ENCODE data around the gene CAMK1D.

Gene CAMK1D

DNA sequence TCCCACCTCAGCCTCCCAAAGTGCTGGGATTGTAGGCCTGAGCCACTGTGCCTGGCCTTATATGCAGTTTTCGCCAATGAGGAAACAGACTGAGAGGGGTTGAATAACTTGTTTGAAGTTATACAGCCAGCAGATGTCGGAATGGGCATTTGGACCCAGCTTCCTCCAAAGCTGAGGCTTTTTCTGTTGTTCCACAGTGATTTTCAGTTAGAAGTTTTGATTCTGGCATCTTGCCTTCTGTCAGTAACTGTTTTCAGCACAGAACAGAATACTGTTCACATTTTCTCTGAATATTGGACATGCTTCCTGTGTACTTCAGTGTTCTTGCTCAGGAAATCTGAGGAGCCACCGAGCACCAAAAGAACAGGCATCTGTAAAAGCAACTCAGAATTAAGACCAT is 287.2 kb downstream of the CAMK1D start:
- no peak for DNase-seq

DNA sequence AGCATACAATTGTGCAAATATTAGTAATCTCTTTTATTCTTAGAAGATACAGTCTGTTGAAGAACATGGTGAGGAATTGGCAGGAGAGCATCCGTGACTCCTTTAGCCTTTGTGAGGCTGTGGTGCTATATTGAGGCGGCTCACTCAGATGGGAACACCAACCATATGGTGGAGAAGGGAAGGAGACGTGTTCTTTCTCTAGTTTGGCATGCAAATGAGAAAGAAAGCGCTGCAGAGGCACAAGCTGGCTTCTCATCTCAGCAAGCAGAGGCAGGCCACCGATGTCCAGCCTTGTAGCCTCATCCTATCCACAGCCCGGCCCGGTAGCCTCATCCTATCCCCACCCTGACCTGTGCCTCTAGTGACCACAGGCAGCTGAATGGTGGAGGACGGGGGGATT is 288.3 kb downstream of the CAMK1D start:
- DNase-seq: no peak

DNA sequence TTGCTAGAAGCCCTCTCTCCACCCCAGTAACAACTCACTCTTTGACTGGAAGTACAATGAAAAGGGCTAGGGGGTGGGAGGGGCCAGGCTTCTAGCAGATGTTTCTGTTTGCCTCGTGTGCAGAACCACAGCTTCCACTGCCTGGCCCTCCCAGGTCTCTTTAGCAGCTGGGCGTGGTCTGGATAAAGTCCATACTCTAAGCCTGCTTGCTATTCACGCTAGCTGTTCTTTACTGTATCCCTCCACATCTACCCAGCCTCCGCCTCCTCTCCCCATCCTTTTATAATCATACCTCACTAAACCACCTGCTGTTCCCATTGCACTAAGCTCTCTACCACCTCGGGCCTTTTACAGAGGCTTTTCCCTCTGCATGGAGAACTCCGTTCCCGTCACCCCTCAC is 288.8 kb downstream of the CAMK1D start:
- peak; percentile 73 for DNase-seq

DNA sequence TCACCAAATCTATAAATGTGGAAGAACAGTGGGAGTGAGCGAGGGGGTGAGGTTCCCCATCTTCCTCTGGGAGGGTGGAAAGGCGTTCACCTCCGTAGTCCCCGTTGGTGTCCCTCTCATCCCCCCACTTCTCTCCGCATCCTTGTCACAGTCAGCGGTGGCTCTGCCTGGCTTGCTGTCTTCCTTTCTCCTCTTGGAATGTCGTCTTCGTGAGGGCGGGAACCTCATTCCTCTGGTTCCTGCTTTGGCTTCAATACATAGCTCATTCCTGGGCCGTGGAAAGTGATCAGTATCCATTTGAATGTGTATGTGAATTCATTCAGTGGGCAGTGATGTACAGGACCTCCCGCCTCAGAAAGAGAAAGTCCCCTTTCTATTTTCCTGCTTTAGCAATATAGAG is 289.4 kb downstream of the CAMK1D start:
- no peak for DNase-seq

DNA sequence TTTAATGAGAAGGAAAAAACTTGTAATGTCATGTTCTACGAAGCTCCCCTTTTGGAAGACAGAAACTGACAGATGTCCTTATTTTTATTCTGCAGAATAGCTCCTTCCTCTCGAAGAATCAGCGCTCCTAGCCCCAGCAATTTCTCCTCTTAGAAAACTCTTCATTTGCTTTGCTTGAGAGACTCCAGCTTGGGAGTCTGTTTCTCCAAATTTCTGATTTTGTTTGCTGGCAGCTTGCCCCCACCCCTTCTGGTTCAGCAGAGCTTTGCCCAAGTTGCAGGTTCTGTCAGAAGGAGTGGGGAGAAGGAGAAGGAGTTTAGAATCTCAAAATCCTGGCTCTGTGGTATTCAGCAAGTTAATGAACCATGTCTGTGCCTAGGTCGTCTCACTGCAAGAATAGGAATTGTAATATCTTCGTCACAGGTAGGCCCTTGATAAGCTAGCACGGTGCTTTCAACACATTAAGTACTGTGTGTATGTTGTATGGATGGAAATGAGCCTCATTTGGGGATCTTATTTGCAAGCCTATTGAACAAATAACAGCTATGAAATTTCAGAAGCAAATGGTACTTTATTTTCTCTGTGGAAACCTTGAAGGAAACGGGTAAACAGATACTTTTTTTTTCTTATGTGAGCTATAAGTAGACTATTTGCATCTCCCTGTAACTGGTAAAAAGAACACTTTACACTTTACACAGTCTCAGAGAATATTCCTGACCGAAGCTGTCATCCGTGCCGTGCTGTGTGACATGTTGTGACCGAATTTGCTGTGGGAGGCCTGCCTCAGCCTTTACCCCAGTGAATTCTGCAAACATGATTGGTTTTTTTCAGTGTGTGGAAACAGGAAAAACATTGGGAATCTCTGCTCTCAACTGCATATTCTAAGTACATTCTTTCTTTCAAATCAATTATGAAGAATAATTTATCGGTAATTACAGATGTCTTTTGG is 290.9 kb downstream of the CAMK1D start:
- DNase-seq: peak; percentile 34

DNA sequence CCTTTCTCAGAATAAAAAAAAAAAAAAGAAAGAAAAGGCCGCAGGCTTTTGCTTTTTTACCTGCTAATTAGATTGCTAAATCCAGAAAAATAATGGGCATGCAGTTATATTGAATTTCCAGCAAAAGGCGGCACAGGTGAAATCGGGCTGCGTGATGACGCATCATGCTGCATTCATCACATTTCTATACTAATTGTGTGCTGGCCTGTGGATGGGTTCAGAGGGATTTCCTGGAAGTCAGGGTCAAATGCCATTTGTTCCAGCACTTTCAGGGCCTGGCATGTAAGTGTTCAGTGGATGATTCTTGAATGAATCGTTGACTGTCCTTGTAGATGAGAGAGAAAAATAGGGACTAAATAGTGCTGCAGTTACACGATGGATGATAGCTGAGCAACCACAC is 292.7 kb downstream of the CAMK1D start:
- no peak for DNase-seq

DNA sequence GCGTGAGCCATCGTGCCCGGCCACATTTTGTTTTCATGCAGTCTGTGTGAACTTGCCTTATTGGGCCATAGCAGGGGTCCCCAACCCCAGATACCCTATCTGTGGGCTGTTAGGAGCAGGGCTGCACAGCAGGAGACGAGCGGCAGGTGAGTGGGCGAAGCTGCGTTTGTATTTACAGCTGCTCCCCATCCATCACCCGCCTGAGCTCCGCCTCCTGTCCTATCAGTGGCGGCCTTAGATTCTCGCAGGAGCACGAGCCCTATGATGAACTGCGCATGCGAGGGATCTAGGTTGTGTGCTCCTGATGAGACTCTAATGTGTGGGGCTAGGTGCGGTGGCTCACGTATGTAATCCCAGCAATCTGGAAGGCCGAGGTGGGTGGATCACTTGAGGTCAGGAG is 293.9 kb downstream of the CAMK1D start:
- DNase-seq: no peak

DNA sequence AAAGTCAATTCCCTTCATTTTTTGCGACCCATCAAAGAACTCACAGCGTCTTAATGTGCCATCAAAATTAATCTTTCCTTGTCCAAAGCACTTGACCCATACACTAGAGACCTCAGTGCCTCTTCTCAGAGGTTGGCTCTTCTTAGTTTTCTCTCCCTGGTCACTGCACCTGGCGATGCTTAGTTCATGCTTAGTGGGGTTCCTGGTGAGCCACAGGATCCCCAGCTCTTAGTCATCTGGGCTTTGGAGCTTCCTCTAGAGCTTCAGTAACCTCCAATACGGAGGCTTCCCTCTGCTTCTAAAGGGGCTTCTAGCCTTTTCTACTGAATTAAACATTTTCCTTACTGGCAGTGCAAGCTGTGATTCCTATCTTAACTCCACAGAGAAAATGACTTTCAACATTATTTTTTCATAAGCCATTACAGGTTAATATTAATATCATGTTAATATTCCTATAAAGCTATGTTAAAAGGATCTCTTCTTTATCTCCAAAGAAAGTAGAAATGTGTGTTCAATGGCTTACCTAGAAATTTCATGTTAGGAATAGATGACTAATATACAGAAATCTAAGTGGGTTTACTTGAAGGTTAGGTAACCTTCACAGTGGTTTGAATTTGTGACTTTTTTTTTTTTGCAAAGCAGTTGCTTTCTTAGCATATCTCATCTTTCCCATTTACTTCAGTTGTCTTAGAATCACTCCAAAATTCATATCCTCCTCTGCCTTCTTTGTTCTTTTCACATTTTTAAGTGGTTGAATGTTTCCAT is 295.2 kb downstream of the CAMK1D start:
- no peak for DNase-seq

DNA sequence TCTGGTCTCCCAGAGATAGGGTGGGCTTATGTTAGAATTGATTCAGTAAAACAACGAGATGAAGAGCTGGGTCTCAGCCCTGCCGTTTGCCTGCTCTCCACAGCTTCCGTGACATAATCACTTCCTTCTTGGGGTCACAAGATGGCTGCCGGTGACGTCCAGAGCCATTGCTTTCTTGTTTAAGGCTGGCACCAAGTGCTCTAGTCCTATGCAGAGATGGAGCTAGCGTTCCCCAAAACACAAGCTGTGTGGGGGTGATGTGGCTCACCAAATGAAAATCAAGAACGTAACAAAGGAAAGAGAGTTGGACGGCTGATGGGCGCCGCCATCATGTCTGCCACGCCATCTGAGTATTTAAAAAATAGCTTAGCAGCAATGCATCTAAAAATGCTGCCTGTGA is 296.1 kb downstream of the CAMK1D start:
- DNase-seq: no peak

DNA sequence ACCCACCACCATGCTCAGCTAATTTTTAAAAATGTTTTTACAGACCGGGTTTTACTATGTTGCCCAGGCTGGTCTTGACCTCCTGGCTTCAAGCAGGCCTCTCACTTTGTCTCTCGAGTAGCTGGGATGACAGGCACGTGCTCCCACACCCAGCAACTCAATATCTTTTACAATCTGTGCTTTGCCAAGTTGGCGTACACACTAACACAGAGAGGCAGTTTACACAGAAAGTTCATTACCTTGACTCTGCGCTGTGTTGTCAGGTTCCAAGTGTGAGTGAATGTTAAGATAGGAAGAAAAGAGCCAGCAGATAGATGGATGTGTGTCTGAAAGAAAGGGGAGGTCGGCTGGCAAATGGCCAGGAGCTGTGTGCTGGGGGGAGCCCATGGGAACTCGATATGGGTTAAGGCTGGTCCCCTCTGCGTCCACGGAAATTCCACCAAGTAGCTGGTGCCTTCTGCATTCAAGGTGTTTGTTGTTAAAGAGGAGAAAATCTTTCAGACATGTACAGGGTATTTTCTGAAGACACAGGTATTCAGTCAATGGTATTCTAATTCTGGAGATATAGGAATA is 299.8 kb downstream of the CAMK1D start:
- no peak for DNase-seq

DNA sequence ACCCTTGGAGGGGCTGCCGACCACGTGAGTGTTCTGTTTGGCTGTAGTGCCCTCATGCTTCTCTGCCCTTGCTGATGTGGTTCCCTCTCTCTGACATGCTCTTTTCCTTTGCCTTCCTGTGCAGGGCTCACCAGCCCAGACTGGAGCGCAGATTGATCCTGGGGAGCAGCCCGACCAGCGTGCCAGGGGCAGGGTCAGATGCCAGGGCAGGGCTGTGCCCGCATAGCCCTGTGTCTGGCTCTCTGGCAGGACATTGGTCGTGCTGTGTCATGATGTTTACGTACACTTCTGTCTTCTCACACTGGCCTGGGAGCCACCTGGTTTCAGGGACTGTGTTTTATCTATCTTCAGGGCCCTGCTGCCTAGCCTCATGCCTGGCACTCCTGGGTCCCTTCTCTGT is 300.8 kb downstream of the CAMK1D start:
- no peak for DNase-seq

DNA sequence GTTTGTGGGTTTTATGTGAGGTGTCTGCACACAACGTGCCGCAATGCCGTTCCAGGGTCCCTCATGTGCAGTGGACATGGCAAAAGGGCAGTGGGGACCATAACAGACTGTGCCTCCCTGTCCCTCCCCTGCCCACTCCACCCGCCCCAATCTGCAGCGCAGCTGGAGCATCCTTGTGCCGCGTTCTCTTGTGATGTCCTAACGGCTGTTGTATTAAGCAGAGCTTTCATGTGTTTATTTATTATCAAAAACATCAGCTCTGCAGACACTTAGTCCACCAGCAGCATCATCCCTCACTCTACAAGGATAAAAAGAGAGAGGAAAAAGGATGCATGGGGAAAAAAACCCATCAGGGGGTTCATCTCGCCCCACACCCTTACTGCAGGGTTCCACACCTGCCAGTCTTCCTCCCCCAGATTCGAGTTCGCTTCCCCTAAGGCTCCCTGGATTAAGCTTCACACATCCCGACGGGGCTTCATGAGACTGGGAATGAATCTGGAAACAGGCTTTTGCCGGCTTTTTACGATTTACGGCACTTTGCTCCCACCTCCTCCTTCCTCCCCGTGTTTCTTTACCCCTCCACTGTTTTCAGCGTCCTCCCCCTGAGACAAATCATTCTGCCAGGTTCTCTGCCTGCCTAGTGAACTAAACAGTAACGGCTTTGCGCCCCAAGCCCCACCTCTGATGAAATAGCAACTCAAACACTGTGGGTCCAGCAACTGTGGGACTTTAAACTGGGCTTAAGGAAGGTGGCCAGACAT is 301.4 kb downstream of the CAMK1D start:
- DNase-seq: no peak

DNA sequence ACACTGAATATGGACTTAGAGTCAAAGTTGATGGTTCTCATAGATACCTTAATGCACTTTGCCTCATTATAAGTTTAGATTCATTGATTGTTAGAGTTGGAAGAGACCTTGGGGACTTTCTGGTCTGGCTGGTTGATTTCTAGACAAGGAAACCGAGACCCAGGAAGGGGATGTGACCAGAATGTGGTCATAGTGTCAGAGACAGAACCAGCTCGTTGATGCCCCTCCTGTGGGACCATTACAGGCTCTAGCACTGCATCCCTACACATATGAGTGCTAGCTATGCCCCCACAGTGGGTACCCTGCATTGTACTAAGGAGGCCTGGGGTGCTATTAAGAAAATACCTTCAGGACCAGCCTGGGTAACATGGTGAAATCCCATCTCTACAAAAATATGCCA is 306.6 kb downstream of the CAMK1D start:
- no peak for DNase-seq

DNA sequence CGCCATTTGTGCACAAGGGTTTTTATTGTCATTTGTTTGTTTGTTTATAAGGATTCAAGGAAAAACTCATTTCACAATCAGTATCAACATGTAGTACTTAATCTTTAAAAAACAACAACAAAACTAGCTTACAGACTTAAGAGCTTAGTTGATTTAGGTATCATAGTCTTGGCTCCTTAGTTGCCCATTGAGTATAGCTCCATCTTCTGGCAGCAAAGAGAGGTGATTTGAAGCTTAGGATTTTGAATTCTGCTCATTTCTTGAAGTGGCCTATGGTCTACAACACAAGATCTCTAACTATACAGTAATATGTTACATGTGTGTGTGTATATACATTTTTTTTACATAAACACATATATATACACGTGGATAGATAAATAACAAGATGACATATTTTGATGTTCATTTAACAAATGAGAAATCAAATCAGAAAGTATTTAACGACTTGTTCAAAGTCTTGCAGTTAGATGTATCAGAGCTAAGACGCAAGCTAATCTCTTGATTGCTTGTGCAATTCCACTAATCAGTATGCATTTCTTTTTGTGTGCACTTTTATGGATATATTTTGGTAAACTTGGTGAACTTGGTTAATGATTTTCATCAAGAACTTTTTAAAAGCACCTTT is 307.3 kb downstream of the CAMK1D start:
- DNase-seq: no peak

DNA sequence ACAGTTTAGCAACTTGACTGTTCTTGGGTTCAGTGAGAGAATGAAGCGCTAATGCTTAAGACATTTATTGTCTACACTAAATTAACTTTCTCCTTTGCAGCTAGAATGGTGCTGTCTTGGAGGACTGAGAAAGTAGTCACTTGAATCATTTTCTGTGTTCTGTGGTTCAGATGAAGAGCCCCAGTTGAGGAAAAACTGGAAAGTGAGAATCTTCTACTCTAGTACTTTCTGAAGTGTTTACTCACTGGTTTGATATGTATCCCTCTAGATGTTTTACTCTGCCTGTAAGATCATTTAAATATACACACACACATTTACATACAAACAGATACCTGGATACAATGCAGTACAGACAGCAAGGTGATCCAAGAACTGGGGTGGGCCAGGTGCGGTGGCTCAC is 308.1 kb downstream of the CAMK1D start:
- no peak for DNase-seq

DNA sequence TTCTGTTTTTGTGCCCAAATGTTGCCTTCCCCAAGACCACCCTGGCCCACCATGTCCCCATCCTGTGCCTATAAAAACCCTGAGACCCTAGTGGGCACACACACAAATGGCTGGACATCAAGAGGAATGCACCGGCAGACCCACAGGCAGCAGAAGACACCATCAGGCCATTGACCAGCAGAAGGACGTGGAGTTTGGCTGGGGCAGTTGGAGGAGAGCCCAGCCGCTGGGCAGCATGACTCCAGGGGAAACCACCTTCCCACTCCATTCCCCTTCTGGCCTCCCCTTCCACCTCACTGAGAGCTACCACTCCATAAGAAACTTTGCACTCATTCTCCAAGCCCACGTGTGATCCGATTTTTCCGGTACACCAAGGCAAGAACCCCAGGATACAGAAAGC is 309.2 kb downstream of the CAMK1D start:
- DNase-seq: no peak

DNA sequence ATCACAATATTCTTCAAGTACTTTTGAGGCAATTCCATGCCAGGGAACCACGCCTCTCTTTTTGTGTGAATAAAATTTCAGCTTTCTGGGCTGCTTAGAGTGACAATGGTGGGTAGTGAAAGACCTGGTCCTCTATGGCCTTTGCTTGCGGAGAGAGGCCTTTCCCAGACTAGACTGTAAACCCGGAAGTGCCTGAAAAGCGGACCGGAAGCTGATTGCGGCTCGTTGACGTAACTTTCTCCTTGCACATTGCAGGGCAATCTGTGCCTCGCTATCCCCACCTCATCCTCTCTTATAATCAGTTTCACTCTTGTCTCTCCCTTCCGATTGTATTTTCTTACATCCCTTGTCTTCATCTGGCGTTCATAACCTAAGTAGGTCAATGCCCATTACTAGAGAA is 310.4 kb downstream of the CAMK1D start:
- DNase-seq: no peak

DNA sequence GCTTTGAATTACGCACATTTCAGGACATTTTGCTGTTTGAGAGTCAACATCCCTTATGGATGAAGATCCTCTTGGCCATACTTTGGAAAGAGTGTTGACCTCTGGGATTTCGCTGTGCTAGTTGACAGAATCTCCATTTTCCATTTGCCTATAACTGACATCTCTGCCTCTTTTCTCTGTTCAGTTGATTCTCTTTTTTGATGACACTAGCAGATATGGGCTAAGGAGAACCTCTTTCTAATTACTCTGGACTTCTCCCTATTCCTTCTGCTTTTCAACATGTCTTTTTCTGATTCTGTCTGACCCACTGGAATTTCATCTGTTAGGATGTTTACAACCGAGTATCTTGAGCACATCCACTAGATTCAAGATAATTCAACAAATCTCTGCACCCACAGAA is 311.5 kb downstream of the CAMK1D start:
- no peak for DNase-seq

DNA sequence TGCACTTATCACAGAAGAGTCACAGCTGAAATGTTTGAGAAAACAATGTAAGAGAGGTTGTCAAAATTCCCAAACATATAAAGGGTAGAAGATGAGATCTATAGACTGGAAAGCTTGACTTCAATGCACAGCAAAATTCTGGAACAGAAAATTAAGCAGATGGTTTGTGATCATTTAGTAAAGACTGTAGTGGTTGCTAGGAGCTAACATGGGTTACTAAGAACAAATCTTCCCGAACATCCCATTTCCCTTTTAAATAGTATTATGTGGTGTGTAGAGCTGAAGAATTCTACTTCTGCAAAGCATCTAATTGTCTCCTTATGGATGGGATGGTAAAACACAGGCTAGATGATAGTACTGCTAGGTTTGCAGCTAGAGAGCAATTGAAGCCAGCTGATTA is 312.3 kb downstream of the CAMK1D start:
- DNase-seq: no peak

DNA sequence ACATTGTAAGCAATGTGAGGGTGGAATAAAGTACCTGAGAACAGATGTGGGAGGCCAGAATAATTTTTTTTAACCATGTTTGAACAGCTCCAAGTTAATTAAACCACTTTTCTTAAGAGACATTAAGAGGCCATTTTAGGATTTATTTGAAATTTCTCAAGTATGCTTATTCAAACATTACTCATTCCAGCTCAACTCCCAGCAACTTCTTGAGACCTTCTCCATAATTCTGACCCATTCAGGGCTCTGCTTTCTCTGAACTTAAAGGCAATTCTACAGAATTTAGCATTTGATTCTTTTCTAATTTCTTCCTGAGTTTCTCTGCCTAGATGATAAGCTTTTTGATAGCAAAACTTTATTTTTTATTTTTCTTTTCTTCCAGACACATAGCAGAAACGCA is 314.5 kb downstream of the CAMK1D start:
- no peak for DNase-seq

DNA sequence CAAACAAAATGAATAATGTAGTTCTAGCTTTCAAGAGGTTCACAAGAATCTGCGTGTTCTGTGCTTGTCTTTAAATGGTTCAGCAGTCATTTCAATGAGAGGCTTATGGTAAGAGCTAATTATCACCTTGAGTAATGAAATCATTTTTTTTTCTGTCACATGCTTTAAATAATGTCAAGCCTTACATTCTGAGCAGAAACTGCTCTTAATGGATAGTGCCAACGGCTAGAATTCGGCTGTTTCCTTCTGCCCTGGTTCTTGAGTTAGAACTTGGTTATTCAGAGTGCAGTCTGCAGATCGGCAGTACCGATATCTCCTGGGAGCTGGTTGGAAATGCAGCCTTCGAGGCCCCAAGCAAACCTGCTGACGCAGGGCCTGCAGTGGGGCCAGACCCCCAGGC is 316.2 kb downstream of the CAMK1D start:
- DNase-seq: no peak

DNA sequence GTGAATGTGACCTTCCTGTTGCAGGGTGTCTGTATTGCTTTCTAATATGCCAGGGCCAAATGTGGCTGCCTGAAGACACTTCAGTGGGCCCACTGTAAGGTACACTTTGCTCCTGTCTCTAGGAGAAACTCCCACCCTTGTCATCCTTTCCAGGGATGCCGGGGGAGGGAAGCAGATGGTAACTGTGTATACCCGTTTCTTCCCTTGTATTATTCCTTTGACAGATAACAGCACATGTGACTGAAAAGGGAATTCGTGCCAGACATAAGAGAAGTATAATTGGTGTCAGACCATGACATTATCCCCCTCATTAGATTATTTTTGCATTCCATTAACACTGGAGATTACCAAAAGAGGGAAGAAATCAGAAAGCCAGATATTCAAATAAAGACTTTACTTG is 317.7 kb downstream of the CAMK1D start:
- no peak for DNase-seq

DNA sequence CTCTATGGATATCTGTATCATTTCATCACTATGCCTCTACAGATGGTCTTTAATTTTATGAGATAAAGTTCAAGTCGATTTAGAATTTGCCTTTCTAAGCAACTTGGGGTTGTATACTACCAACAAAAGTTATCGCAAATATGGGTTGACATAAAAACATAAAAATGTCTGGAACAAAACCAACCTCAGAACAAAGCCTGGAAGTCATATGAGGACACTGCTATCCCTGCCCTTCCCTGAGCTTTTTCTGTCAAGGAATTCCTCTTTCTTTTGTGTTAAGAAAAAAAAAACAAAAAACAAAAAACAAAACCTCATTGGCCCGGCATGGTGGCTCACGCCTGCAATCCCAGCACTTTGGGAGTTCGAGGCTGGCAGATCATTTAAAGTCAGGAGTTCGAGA is 319.3 kb downstream of the CAMK1D start:
- DNase-seq: no peak

All from NCI-H2171 (cell line).